NCI-H510A (cell line): ENCODE data around the gene RAB9A.
"Not testable (repeated sequence)": the region's sequence is repeated elsewhere in the genome, so short reads cannot be mapped to it uniquely, and the experiment has no call there.

Experiments used
- DNase-seq: peaks from one replicate; lab custom pipeline; 2025; lab: John Stamatoyannopoulos, UW

RAB9A gene

GRCh38 chrX:13702111-13702789, 13.3 kb downstream of the RAB9A start:
- DNase-seq, result no peak

- DNase-seq, result no peak
These were observed 14.2 kb downstream of the RAB9A start for GRCh38 chrX:13703135-13703534.

- DNase-seq, result no peak
These were observed 14.7 kb downstream of the RAB9A start for GRCh38 chrX:13703589-13703988.

GRCh38 chrX:13711141-13711540, 22.2 kb downstream of the RAB9A start:
- DNase-seq, result no peak

GRCh38 chrX:13716455-13716854, 27.5 kb downstream of the RAB9A start:
- no peak for DNase-seq

GRCh38 chrX:13716905-13717304, 28.0 kb downstream of the RAB9A start:
- DNase-seq, result peak; percentile 1

GRCh38 chrX:13717700-13718472, 29.0 kb downstream of the RAB9A start:
- DNase-seq, result no peak

- no peak for DNase-seq
These were observed 30.4 kb downstream of the RAB9A start for GRCh38 chrX:13719192-13719856.

- DNase-seq, result no peak
These were observed 32.4 kb downstream of the RAB9A start for GRCh38 chrX:13721371-13721770.

GRCh38 chrX:13721819-13722519, 33.0 kb downstream of the RAB9A start:
- DNase-seq, result peak; percentile 21

- peak; percentile 24 for DNase-seq
These were observed 36.0 kb downstream of the RAB9A start for GRCh38 chrX:13724878-13725277.

GRCh38 chrX:13726583-13726982, 37.7 kb downstream of the RAB9A start:
- not testable (repeated sequence) for DNase-seq

- not testable (repeated sequence) for DNase-seq
These were observed 41.6 kb downstream of the RAB9A start for GRCh38 chrX:13730523-13730922.

GRCh38 chrX:13732246-13733067, 43.5 kb downstream of the RAB9A start:
- no peak for DNase-seq

GRCh38 chrX:13733506-13733905, 44.6 kb downstream of the RAB9A start:
- DNase-seq, result no peak

- peak; percentile 88 for DNase-seq
These were observed 45.6 kb downstream of the RAB9A start, which contains the start of the genes OFD1 and TRAPPC2 for GRCh38 chrX:13734278-13735172. OFD1 (plus strand) TSS chrX:13734748; CDS start chrX:13735072, 324 bp downstream. TRAPPC2 (minus strand) TSS chrX:13734620; CDS start chrX:13719963, 14,657 bp downstream.

GRCh38 chrX:13741695-13742094, 52.8 kb downstream of the RAB9A start:
- no peak for DNase-seq

GRCh38 chrX:13742397-13743176, 53.7 kb downstream of the RAB9A start:
- no peak for DNase-seq

- DNase-seq, result no peak
These were observed 58.9 kb downstream of the RAB9A start for GRCh38 chrX:13747836-13748235.
